ENCODE measurements around the gene FNIP1.

The FNIP1 gene

DNA sequence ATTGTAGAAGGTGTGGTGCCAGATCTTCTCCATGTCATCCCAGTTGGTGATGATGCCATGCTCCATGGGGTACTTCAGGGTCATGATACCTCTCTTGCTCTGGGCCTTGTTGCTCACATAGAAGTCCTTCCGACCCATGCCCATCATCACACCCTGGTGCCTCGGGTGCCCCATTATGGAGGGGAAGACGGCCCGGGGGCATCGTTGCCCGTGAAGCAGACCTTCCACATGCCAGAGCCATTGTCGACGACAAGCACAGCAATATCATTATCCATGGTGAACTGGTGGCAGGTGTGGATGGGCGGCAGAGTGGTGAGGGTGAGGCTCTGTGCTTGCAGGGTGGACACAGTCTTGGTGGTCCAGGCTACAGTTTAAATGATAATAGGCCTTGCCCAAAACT, 137.0 kb downstream of the FNIP1 start:
- Histone ChIP-seq H3K9me3 (ENCODE audit: control insufficient read depth in 1 of 2, low read length in 2 of 2) (peaks cover 0 to 15% of the 10 kb centered on the region in 2 donors), H3K4me3 (ENCODE audit: low read depth in 1 of 2, low read length in 2 of 2) (no peak overlapping the region), H3K4me1 (ENCODE audit: control insufficient read depth in 1 of 2, insufficient read depth in 2 of 2, low read length in 2 of 2) (no peaks in the 10 kb centered on the region), H3K27me3 (ENCODE audit: low read depth, low read length) (no peaks in the 10 kb centered on the region), H3K27ac (ENCODE audit: low read length) (no peak overlapping the region), H3K36me3 (ENCODE audit: control insufficient read depth in 1 of 2, insufficient read depth in 2 of 2, low read length in 2 of 2) (peaks cover 30 to 38% of the 10 kb centered on the region in 2 donors)

DNA sequence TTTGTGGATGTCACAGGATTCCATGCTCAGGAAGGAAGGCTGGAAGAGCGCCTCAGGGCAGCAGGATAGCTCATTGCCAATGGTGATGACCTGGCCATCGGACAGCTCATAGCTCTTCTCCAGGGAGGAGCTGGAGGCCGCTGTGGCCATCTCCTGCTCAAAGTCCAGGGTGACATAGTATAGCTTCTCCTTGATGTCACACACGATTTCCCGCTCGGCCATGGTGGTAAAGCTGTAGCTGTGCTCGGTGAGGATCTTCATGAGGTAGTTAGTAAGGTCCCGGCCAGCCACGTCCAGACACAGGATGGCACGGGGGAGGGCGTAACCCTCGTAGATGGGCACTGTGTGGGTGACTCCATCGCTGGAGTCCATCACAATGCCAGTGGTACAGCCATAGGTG, 137.5 kb downstream of the FNIP1 start:
- H3K27me3 ChIP-seq (ENCODE audit: low read depth, low read length) = no peaks in the 10 kb centered on the region
- H3K4me3 ChIP-seq (ENCODE audit: low read depth in 1 of 2, low read length in 2 of 2) = no peak overlapping the region
- peaks cover 35 to 38% of the 10 kb centered on the region in 2 donors for H3K36me3 ChIP-seq (ENCODE audit: control insufficient read depth in 1 of 2, insufficient read depth in 2 of 2, low read length in 2 of 2)
- no peak overlapping the region for H3K27ac ChIP-seq (ENCODE audit: low read length)
- peaks cover 0 to 15% of the 10 kb centered on the region in 2 donors for H3K9me3 ChIP-seq (ENCODE audit: control insufficient read depth in 1 of 2, low read length in 2 of 2)
- no peaks in the 10 kb centered on the region for H3K4me1 ChIP-seq (ENCODE audit: control insufficient read depth in 1 of 2, insufficient read depth in 2 of 2, low read length in 2 of 2)

DNA sequence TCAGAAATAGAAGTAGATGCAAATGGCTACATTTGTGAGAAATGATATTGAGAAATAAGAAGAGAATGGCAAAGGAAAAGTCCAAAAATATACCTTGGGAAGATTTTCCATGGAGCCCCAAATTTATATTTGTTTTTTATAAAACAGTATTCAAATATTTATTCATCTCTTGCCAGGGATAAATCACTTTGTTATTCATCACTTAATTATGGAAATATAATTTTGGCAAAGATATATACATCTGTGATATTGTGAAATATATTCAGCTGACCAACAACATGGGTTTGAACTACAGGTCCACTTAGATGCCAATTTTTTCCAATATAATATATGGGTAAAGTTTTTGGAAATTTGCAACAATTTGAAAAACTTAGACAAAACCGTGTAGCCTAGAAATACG, 142.0 kb downstream of the FNIP1 start:
- Histone ChIP-seq H3K4me1 (ENCODE audit: control insufficient read depth in 1 of 2, insufficient read depth in 2 of 2, low read length in 2 of 2) (no peaks in the 10 kb centered on the region), H3K27me3 (ENCODE audit: low read depth, low read length) (no peaks in the 10 kb centered on the region), H3K4me3 (ENCODE audit: low read depth in 1 of 2, low read length in 2 of 2) (no peak overlapping the region), H3K9me3 (ENCODE audit: control insufficient read depth in 1 of 2, low read length in 2 of 2) (peaks cover 0 to 2% of the 10 kb centered on the region in 2 donors), H3K27ac (ENCODE audit: low read length) (no peak overlapping the region), H3K36me3 (ENCODE audit: control insufficient read depth in 1 of 2, insufficient read depth in 2 of 2, low read length in 2 of 2) (peaks cover 36 to 37% of the 10 kb centered on the region in 2 donors)

DNA sequence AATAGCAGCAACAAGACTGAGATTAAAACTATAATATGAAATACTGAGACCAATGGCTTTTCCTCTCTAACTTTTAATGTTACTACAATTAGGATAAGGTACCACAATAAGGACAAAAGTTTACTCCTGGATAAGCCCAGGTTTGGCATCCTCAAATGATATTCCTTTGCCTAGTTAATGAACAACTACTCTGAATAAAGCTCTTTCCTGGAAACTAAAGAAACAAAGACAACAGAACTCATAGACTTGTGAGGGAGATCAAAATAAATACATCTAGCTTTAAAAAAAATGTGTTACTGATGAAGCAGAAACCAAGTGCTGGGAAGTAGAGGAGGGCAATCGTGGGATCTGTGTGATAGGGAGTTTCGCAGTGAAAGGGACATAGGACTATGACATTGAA, 142.5 kb downstream of the FNIP1 start:
- H3K36me3 ChIP-seq (ENCODE audit: control insufficient read depth in 1 of 2, insufficient read depth in 2 of 2, low read length in 2 of 2) = peaks cover 31 to 34% of the 10 kb centered on the region in 2 donors
- H3K9me3 ChIP-seq (ENCODE audit: control insufficient read depth in 1 of 2, low read length in 2 of 2) = no peaks in the 10 kb centered on the region
- H3K4me3 ChIP-seq (ENCODE audit: low read depth in 1 of 2, low read length in 2 of 2) = no peak overlapping the region
- H3K27ac ChIP-seq (ENCODE audit: low read length) = no peak overlapping the region
- no peaks in the 10 kb centered on the region for H3K27me3 ChIP-seq (ENCODE audit: low read depth, low read length)
- no peaks in the 10 kb centered on the region for H3K4me1 ChIP-seq (ENCODE audit: control insufficient read depth in 1 of 2, insufficient read depth in 2 of 2, low read length in 2 of 2)

DNA sequence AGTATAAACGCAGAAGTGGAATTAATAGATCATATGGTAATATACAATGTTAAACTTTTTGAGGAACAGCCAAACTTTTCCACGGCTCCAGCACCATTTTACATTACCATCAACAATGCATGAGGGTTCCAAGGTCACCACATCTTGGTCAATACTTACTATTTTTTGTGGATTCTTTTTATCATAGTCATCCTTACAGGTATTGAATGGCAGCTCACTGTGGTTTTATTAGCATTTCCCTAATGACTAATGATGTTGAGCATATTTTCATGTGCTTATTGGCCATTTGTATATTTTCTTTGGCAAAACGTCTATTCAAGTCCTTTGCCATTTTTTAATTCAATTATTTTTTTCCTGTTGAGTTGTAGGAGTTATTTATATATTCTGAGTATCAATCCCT, 147.7 kb downstream of the FNIP1 start:
- no peak overlapping the region for H3K4me3 ChIP-seq (ENCODE audit: low read depth in 1 of 2, low read length in 2 of 2)
- no peaks in the 10 kb centered on the region for H3K27me3 ChIP-seq (ENCODE audit: low read depth, low read length)
- no peak overlapping the region for H3K27ac ChIP-seq (ENCODE audit: low read length)
- no peaks in the 10 kb centered on the region for H3K9me3 ChIP-seq (ENCODE audit: control insufficient read depth in 1 of 2, low read length in 2 of 2)
- peaks cover 37% of the 10 kb centered on the region in 2 donors for H3K36me3 ChIP-seq (ENCODE audit: control insufficient read depth in 1 of 2, insufficient read depth in 2 of 2, low read length in 2 of 2)
- H3K4me1 ChIP-seq (ENCODE audit: control insufficient read depth in 1 of 2, insufficient read depth in 2 of 2, low read length in 2 of 2) = no peaks in the 10 kb centered on the region

DNA sequence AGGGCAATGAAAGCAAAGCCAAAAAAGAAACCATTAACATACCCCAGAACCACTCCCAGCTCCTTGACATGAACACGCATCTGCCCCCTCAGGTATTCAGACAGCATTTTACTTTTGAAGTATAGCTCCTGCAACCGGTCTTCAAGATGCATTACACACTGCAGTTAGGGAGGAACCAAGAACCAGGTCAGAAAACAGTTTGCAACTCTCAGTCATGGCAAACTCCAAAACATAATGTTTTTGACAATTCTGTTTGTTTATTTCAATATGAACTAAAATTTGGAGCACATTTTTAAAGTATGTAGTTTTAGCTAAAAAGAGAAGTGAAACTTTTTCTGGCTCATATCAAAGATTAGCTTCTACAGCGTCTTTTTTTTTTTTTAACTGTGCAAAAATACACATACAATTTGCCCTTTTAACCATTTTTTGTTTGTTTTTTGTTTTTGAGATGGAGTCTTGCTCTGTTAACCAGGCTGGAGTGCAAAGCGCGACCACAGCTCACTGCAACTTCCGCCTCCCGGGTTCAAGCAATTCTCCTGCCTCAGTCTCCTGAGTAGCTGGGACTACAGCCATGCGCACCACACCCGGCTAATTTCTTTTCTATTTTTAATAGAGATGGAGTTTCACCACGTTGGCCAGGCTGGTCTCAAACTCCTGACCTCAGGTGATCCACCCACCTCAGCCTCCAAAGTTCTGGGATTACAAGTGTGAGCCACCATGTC, 149.6 kb downstream of the FNIP1 start:
- H3K4me3 ChIP-seq (ENCODE audit: low read depth in 1 of 2, low read length in 2 of 2) = no peak overlapping the region
- peaks cover 38 to 44% of the 10 kb centered on the region in 2 donors for H3K36me3 ChIP-seq (ENCODE audit: control insufficient read depth in 1 of 2, insufficient read depth in 2 of 2, low read length in 2 of 2)
- H3K9me3 ChIP-seq (ENCODE audit: control insufficient read depth in 1 of 2, low read length in 2 of 2) = no peaks in the 10 kb centered on the region
- H3K4me1 ChIP-seq (ENCODE audit: control insufficient read depth in 1 of 2, insufficient read depth in 2 of 2, low read length in 2 of 2) = no peaks in the 10 kb centered on the region
- no peaks in the 10 kb centered on the region for H3K27me3 ChIP-seq (ENCODE audit: low read depth, low read length)
- H3K27ac ChIP-seq (ENCODE audit: low read length) = no peak overlapping the region

DNA sequence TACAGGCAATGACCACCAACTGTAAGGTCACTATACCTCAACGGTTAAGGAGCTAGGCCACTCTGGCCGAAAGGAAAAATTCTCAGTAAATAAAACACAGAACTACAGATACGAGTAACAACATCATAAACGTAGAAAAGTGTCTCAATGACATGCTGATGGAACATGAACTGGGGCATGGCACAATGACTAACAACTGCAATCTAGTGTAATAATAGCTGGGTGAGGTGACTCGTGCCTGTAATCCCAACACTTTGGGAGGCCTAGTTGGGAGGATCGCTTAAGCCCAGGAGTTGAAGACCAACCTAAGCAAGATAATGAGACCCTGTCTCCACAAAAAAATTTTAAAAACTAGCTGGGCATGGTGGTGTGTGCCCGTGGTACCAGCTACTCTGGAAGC, 152.0 kb downstream of the FNIP1 start:
- Histone ChIP-seq H3K27ac (ENCODE audit: low read length) (no peak overlapping the region), H3K4me1 (ENCODE audit: control insufficient read depth in 1 of 2, insufficient read depth in 2 of 2, low read length in 2 of 2) (no peaks in the 10 kb centered on the region), H3K9me3 (ENCODE audit: control insufficient read depth in 1 of 2, low read length in 2 of 2) (no peaks in the 10 kb centered on the region), H3K27me3 (ENCODE audit: low read depth, low read length) (no peaks in the 10 kb centered on the region), H3K4me3 (ENCODE audit: low read depth in 1 of 2, low read length in 2 of 2) (no peak overlapping the region), H3K36me3 (ENCODE audit: control insufficient read depth in 1 of 2, insufficient read depth in 2 of 2, low read length in 2 of 2) (peaks cover 23% of the 10 kb centered on the region in 2 donors)

DNA sequence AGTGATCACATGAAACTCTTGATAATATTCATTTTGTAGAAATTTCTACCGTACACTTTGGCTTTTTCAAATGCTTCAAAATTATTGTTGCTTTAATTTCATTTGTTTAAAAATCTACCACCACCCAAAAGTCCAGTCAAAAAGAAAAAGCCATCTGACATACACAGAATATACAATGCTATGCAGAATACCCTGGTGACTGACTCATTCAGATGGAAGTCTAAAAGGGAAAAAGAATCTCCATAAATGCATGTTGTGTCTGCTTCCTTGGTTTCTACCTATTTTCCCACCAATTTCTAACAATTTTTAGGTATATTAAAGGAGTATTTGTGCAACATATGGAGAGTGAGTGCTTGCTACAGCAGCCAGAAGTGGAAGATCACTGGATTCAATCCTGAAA, 152.4 kb downstream of the FNIP1 start:
- Histone ChIP-seq H3K4me3 (ENCODE audit: low read depth in 1 of 2, low read length in 2 of 2) (no peak overlapping the region), H3K27ac (ENCODE audit: low read length) (no peak overlapping the region), H3K27me3 (ENCODE audit: low read depth, low read length) (no peaks in the 10 kb centered on the region), H3K4me1 (ENCODE audit: control insufficient read depth in 1 of 2, insufficient read depth in 2 of 2, low read length in 2 of 2) (no peaks in the 10 kb centered on the region), H3K36me3 (ENCODE audit: control insufficient read depth in 1 of 2, insufficient read depth in 2 of 2, low read length in 2 of 2) (peaks cover 21 to 23% of the 10 kb centered on the region in 2 donors), H3K9me3 (ENCODE audit: control insufficient read depth in 1 of 2, low read length in 2 of 2) (no peaks in the 10 kb centered on the region)

DNA sequence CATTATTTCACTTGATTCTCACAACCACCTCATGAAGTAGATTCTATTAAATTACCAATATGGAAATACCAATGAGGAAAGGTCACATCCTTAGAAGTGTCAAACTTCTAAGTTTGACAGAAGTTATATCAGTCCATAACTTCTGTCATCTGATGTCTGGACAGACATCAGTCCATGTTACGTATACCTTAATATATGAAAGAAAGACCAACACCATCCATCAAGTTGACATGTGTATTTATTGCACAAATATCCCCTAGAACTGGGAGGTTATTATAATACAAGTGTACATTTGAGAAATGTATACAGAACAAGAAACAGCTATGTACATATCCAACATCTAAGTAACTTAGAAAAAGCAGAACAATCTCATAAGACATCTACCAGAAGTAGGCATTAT, 155.3 kb downstream of the FNIP1 start:
- H3K36me3 ChIP-seq (ENCODE audit: control insufficient read depth in 1 of 2, insufficient read depth in 2 of 2, low read length in 2 of 2) = peaks cover 16 to 18% of the 10 kb centered on the region in 2 donors
- no peak overlapping the region for H3K4me3 ChIP-seq (ENCODE audit: low read depth in 1 of 2, low read length in 2 of 2)
- no peaks in the 10 kb centered on the region for H3K4me1 ChIP-seq (ENCODE audit: control insufficient read depth in 1 of 2, insufficient read depth in 2 of 2, low read length in 2 of 2)
- no peak overlapping the region for H3K27ac ChIP-seq (ENCODE audit: low read length)
- no peaks in the 10 kb centered on the region for H3K9me3 ChIP-seq (ENCODE audit: control insufficient read depth in 1 of 2, low read length in 2 of 2)
- H3K27me3 ChIP-seq (ENCODE audit: low read depth, low read length) = no peaks in the 10 kb centered on the region

DNA sequence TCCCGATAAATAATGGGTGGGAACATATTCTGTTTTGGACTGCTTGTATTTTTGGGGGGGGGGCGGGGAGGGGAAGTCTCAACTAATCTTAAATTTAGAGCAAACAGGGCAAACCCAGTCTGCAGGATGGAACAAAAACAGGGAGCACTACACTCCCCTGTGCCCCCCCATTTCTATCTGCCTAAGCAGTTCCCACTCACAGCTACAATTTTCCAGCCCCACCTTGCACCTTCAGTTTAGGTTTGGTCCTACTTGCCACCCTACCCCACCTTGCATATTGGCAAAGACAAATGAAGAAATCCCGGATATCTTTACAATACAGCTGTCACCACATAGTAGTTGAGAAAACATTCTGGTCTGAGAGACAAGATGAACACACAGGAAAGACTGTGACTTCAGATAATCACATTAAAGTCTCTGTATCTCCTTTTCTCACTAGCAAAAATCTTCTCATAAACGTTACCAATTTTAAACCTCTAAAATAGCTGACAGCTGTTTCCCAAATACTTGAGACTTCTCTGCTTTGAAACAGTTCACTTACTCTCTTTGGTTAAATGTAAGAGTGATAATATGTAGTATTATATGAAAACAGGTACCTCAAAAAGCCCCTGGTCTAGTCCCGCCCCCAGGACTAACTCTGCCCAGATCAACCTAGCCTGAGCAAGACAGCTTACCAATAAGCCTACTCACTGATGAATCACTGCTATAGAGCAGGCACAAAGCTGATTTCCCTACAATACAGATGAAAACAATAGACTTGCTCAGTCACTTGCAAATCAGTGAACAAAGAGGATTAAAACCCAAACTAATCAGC, 156.6 kb downstream of the FNIP1 start:
- no peak overlapping the region for H3K4me3 ChIP-seq (ENCODE audit: low read depth in 1 of 2, low read length in 2 of 2)
- peaks cover 10 to 17% of the 10 kb centered on the region in 2 donors for H3K36me3 ChIP-seq (ENCODE audit: control insufficient read depth in 1 of 2, insufficient read depth in 2 of 2, low read length in 2 of 2)
- no peaks in the 10 kb centered on the region for H3K4me1 ChIP-seq (ENCODE audit: control insufficient read depth in 1 of 2, insufficient read depth in 2 of 2, low read length in 2 of 2)
- H3K27ac ChIP-seq (ENCODE audit: low read length) = no peak overlapping the region
- H3K27me3 ChIP-seq (ENCODE audit: low read depth, low read length) = no peaks in the 10 kb centered on the region
- H3K9me3 ChIP-seq (ENCODE audit: control insufficient read depth in 1 of 2, low read length in 2 of 2) = no peaks in the 10 kb centered on the region

DNA sequence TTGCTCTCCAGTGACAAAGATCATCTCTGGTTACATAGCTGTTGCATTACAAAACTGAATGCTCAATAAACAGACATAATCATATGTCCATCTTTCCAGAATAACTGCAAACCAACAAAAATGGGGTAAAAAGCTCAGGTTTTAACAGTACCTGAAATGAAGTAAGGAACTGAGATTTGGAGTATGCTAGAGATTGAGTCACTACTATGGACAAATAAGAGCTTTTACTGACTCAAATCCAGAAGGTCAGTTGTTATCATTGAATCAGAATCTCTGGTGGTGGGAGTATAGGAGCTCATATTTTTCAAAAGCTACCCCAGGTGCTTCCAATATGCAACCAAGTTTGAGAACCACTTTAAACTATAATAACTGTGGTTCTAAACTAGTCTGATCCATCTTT, 157.7 kb downstream of the FNIP1 start:
- H3K4me3 ChIP-seq (ENCODE audit: low read depth in 1 of 2, low read length in 2 of 2) = no peak overlapping the region
- H3K27ac ChIP-seq (ENCODE audit: low read length) = no peak overlapping the region
- no peaks in the 10 kb centered on the region for H3K27me3 ChIP-seq (ENCODE audit: low read depth, low read length)
- peaks cover 7 to 10% of the 10 kb centered on the region in 2 donors for H3K36me3 ChIP-seq (ENCODE audit: control insufficient read depth in 1 of 2, insufficient read depth in 2 of 2, low read length in 2 of 2)
- peaks cover under 1% of the 10 kb centered on the region in 2 donors for H3K4me1 ChIP-seq (ENCODE audit: control insufficient read depth in 1 of 2, insufficient read depth in 2 of 2, low read length in 2 of 2)
- H3K9me3 ChIP-seq (ENCODE audit: control insufficient read depth in 1 of 2, low read length in 2 of 2) = no peaks in the 10 kb centered on the region

All from muscle layer of duodenum (tissue), 2 donors.